Sigmoid colon (tissue), 4 donors: ENCODE measurements around the gene PPP1R12B.

Source experiments
- CTCF ChIP-seq, 4 experiments: fragments of 450-650 bp in 3 of 4; fragments of 200-600 bp in 1 of 4; IDR thresholded peaks; one replicate each; pipeline ENCODE4 v1.5.1; 2016 to 2019; ENCODE audit warnings: antibody characterized with exemption in 4 of 4, mild to moderate bottlenecking in 3 of 4, moderate library complexity in 2 of 4
- EP300 ChIP-seq, 4 donors: sonication (generic); formaldehyde crosslinking; IDR thresholded peaks; one replicate each; pipeline ENCODE4 v1.6.1; 2017; ENCODE audit warnings: antibody characterized with exemption in 4 of 4
- POLR2A ChIP-seq, 2 donors: fragments of 450-650 bp; IDR thresholded peaks; one replicate each; pipeline ENCODE4 v1.6.1; 2016; ENCODE audit warnings: antibody characterized with exemption in 2 of 2, mild to moderate bottlenecking in 2 of 2, moderate library complexity in 2 of 2
- POLR2AphosphoS5 ChIP-seq, 4 donors: sonication (generic); formaldehyde crosslinking; IDR thresholded peaks; one replicate each; pipeline ENCODE4 v1.6.1; 2017; ENCODE audit warnings: antibody characterized with exemption in 4 of 4

- TF ChIP-seq CTCF (IDR thresholded peaks at IDR 0.05) (no peak), POLR2A (IDR thresholded peaks at IDR 0.05) (no peak), POLR2AphosphoS5 (IDR thresholded peaks at IDR 0.05) (no peak), EP300 (IDR thresholded peaks at IDR 0.05) (no peak)
Measured at GRCh38 chr1:202355944-202356553, 7.5 kb downstream of the PPP1R12B start.
